HCT116 (cell line): ENCODE measurements around the gene SIN3A. TPM values are rescaled to one million over a fixed set of nuclear protein-coding genes. Genes with fewer than 3 reads are reported as not detected.

Experiments
- ATAC-seq: fragments of 200-7000 bp; cut with Tn5 transposase; 2 replicates; pipeline ENCODE4 v1.9.1; 2020; ENCODE audit warnings: mild to moderate bottlenecking, moderate library complexity
- BruUV-seq: library from RNA; stranded (reverse); fragments of 400-500 nt; replicated peaks from 2 replicates; lab custom pipeline; 2021; lab: Mats Ljungman, UMichigan
- CTCF ChIA-PET: fragments of 300-600 bp; sonication (Branson Sonifier 250); formaldehyde crosslinking; loops from one replicate; lab custom pipeline; 2021; ENCODE audit warnings: antibody characterized with exemption; lab: Charles Lee
- POLR2A ChIA-PET: fragments of 300-600, 350-600 bp; sonication (Branson Sonifier 250); formaldehyde crosslinking; loops from one replicate; lab custom pipeline; 2021; ENCODE audit warnings: antibody characterized with exemption; lab: Charles Lee
- RAD21 ChIA-PET, 2 experiments: fragments of 300-600 bp; sonication (Branson Sonifier 250); formaldehyde crosslinking; loops; one replicate each; lab custom pipeline; 2023; ENCODE audit warnings: low total read pairs in 2 of 2; ENCODE audit not compliant: uncharacterized antibody in 2 of 2, unreplicated experiment in 2 of 2, low non-redundant PET in 1 of 2; lab: Charles Lee
- DNase-seq: peaks from one replicate; pipeline ENCODE4 v3.0.0-alpha.2; 2010; ENCODE audit warnings: low read depth, low spot score
- H2AFZ ChIP-seq: fragments of 200-600 bp; shearing (Covaris generic), sonication (generic); 2 replicates; pipeline ENCODE4 v1.6.1; 2017; ENCODE audit warnings: low read depth, mixed run types, mixed read lengths, antibody characterized with exemption, low read length; ENCODE audit not compliant: poor library complexity, severe bottlenecking
- H3K27ac ChIP-seq: 2 replicates; pipeline ENCODE4 v1.5.1; 2012; ENCODE audit warnings: low read depth, low read length
- H3K27me3 ChIP-seq: fragments of 200-600 bp; sonication (generic); 2 replicates; pipeline ENCODE4 v1.6.1; 2016; ENCODE audit warnings: mixed run types, low read length, mixed read lengths; ENCODE audit not compliant: insufficient read depth
- H3K36me3 ChIP-seq, 2 experiments: fragments of 200-500 bp in 1 of 2; fragments of 200-600 bp in 1 of 2; sonication (Bioruptor generic) in 1 of 2; sonication (generic) in 1 of 2; 2 replicates each; pipeline versions ENCODE4 v1.5.1 to v1.6.1; 2014 to 2016; ENCODE audit warnings: low read length in 2 of 2, inconsistent platforms in 1 of 2, mixed read lengths in 1 of 2, mixed run types in 1 of 2; ENCODE audit not compliant: insufficient read depth in 2 of 2, control insufficient read depth in 1 of 2
- H3K4me1 ChIP-seq, 2 experiments: fragments of 200-600 bp in 1 of 2; sonication (generic) in 1 of 2; 2 replicates each; pipeline versions ENCODE4 v1.5.1 to v1.6.1; 2012 to 2017; ENCODE audit warnings: low read length in 2 of 2, inconsistent platforms in 1 of 2, mild to moderate bottlenecking in 1 of 2, mixed read lengths in 1 of 2, mixed run types in 1 of 2, moderate library complexity in 1 of 2; ENCODE audit not compliant: insufficient read depth in 2 of 2, control insufficient read depth in 1 of 2
- H3K4me2 ChIP-seq: fragments of 200-600 bp; sonication (generic); 2 replicates; pipeline ENCODE4 v1.6.1; 2017; ENCODE audit warnings: mixed run types, low read length, mixed read lengths
- H3K4me3 ChIP-seq, 2 experiments: fragments of 200-600 bp in 1 of 2; sonication (generic) in 1 of 2; replicated peaks in 1 of 2; 2 replicates each; pipeline ENCODE4 v1.5.1; 2011 to 2016; ENCODE audit warnings: low read length in 2 of 2, control low read depth in 1 of 2, low read depth in 1 of 2, mild to moderate bottlenecking in 1 of 2, mixed read lengths in 1 of 2, mixed run types in 1 of 2
- H3K79me2 ChIP-seq: fragments of 200-600 bp; sonication (generic); 2 replicates; pipeline ENCODE4 v1.6.1; 2017; ENCODE audit warnings: mild to moderate bottlenecking, mixed run types, low read length, moderate library complexity, mixed read lengths; ENCODE audit not compliant: insufficient read depth
- H3K9ac ChIP-seq: fragments of 200-600 bp; sonication (generic); 2 replicates; pipeline ENCODE4 v1.6.1; 2016; ENCODE audit warnings: low read length, mixed read lengths
- H3K9me2 ChIP-seq: fragments of 200-600 bp; sonication (generic), shearing (Covaris generic); 2 replicates; pipeline ENCODE4 v1.6.1; 2017; ENCODE audit warnings: mixed run types, mild to moderate bottlenecking, moderate library complexity; ENCODE audit not compliant: insufficient read depth
- H3K9me3 ChIP-seq, 2 experiments: fragments of 200-500 bp in 1 of 2; fragments of 200-600 bp in 1 of 2; sonication (Bioruptor generic) in 1 of 2; sonication (generic) in 1 of 2; 2 replicates each; pipeline ENCODE4 v1.6.1; 2014 to 2017; ENCODE audit warnings: low read length in 2 of 2, mixed read lengths in 2 of 2, inconsistent platforms in 1 of 2, low read depth in 1 of 2, mild to moderate bottlenecking in 1 of 2, mixed run types in 1 of 2, moderate library complexity in 1 of 2; ENCODE audit not compliant: control insufficient read depth in 1 of 2, insufficient read depth in 1 of 2
- H4K20me1 ChIP-seq: fragments of 200-600 bp; sonication (generic), shearing (Covaris generic); 2 replicates; pipeline ENCODE4 v1.6.1; 2017; ENCODE audit warnings: mixed run types, mild to moderate bottlenecking, moderate library complexity; ENCODE audit not compliant: insufficient read depth
- EGR1 ChIP-seq: IDR thresholded peaks from 2 replicates; pipeline ENCODE4 v1.6.1; 2012; ENCODE audit warnings: low read depth
- ELF1 ChIP-seq: IDR thresholded peaks from 2 replicates; pipeline ENCODE4 v1.6.1; 2012; ENCODE audit warnings: low read depth, borderline replicate concordance
- POLR2A ChIP-seq: IDR thresholded peaks from 2 replicates; pipeline ENCODE4 v1.7.0; 2011; ENCODE audit warnings: borderline replicate concordance; ENCODE audit not compliant: insufficient read depth, insufficient read length; ENCODE audit errors: extremely low read depth
- SIN3A ChIP-seq: IDR thresholded peaks from 2 replicates; pipeline ENCODE4 v1.6.1; 2012; ENCODE audit warnings: low read depth
- SP1 ChIP-seq: IDR thresholded peaks from 2 replicates; pipeline ENCODE4 v1.6.1; 2012; ENCODE audit warnings: low read depth
- ZBTB33 ChIP-seq: IDR thresholded peaks from 2 replicates; pipeline ENCODE4 v1.6.1; 2011; ENCODE audit warnings: mild to moderate bottlenecking, low read length, moderate library complexity; ENCODE audit not compliant: insufficient replicate concordance; ENCODE audit errors: extremely low read depth
- ZFX ChIP-seq: fragments of 450-650 bp; IDR thresholded peaks from 2 replicates; pipeline ENCODE4 v1.6.1; 2017
- ZNF274 ChIP-seq: fragments of 200-500 bp; sonication (Bioruptor generic); IDR thresholded peaks from 2 replicates; pipeline ENCODE4 v1.6.1; 2014; ENCODE audit warnings: mild to moderate bottlenecking, low read depth, low read length, inconsistent platforms
- intact Hi-C: fragments of 100-400 bp; cut with micrococcal nuclease; formaldehyde crosslinking; loops from 2 replicates; pipeline ENCODE4 v1.10.0; 2022
- microRNA counts: library from miRNA; unstranded; fragments of <30 nt; microRNA quantifications from one replicate; lab custom pipeline; 2015
- microRNA-seq: library from miRNA; unstranded; fragments of <30 nt; microRNA quantifications from one replicate; pipeline ENCODE4, GENCODE V29; 2016; ENCODE audit warnings: borderline number of aligned reads
- total RNA-seq: library from RNA; stranded (reverse); gene quantifications from one replicate; pipeline ENCODE4 v1.2.1, GENCODE V29; 2021; ENCODE audit not compliant: unreplicated experiment

The SIN3A gene
- total RNA-seq, 1 experiment from 2014 or later: 70.1 TPM

- no peaks in the 10 kb centered on the region for H3K9me2 ChIP-seq
- H3K36me3 ChIP-seq: no peaks in the 10 kb centered on the region
- intact Hi-C loops: no loop called here
- ChIA-PET POLR2A (no interaction called here), CTCF (no interaction called here)
- DNase-seq: no peak
- H3K4me1 ChIP-seq: no peaks in the 10 kb centered on the region
- H2AFZ ChIP-seq: no peak overlapping the region
- H3K27me3 ChIP-seq: no peaks in the 10 kb centered on the region
- H3K4me2 ChIP-seq: no peak overlapping the region
- no peaks in the 10 kb centered on the region for H3K79me2 ChIP-seq
- TF ChIP-seq EGR1 (no peak), SIN3A (no peak), ELF1 (no peak), POLR2A (no peak), ZNF274 (no peak), SP1 (no peak), ZBTB33 (no peak), ZFX (no peak)
- TF ChIP-seq, all 23 proteins: peak for 0
- ATAC-seq: no peak
- Histone ChIP-seq H3K9me3 (no peaks in the 10 kb centered on the region), H3K4me3 (no peak overlapping the region), H3K27ac (no peak overlapping the region), H4K20me1 (no peaks in the 10 kb centered on the region), H3K9ac (no peak overlapping the region)
- no TSS peak for BruUV-seq
- RAD21 ChIA-PET: no interaction called here
These were observed 129.8 kb downstream of the SIN3A start for GRCh38 chr15:75321711-75322110.

MicroRNAs within 50 kb of the gene (microRNA counts, 767-probe panel; counts per million panel counts)
- not detected for microRNA hsa-miR-631 (lab: Ali Mortazavi, UCI)

Small RNA genes within 50 kb of the gene (microRNA-seq; reads per million reads assigned to microRNA genes)
- not detected for gene MIR631

Other genes starting within 250 kb of the SIN3A start
- gene C15orf39, start 249.8 kb downstream of the SIN3A start, total RNA-seq: 29.3 TPM
- not detected for gene GOLGA6C, start 193.4 kb downstream of the SIN3A start, total RNA-seq
- gene GOLGA6D, start 168.9 kb downstream of the SIN3A start, total RNA-seq: 0.12 TPM
- gene COMMD4, start 115.6 kb downstream of the SIN3A start, total RNA-seq: 141 TPM
- 41.4 TPM for gene NEIL1, start 104.7 kb downstream of the SIN3A start, total RNA-seq
- 118 TPM for gene MAN2C1, start 83.1 kb downstream of the SIN3A start, total RNA-seq
- 21.1 TPM for gene PTPN9, start 127.6 kb upstream of the SIN3A start, total RNA-seq
- gene SNUPN, start 174.0 kb upstream of the SIN3A start, total RNA-seq: 29.8 TPM
- gene IMP3, start 188.5 kb upstream of the SIN3A start, total RNA-seq: 79.9 TPM
- 8.3 TPM for gene SNX33, start 196.2 kb upstream of the SIN3A start, total RNA-seq